CD4-positive, alpha-beta T cell treated with Interleukin-15 for 4 hours (primary cell): ENCODE results near the gene ALKBH8.
"Not testable (repeated sequence)": the region's sequence is repeated elsewhere in the genome, so short reads cannot be mapped to it uniquely, and the experiment has no call there.

Experiments used
- DNase-seq: peaks from one replicate; pipeline ENCODE4 v3.0.0-alpha.2; 2020; ENCODE audit warnings: low spot score

The ALKBH8 gene

GRCh38 chr11:107504981-107505380, 60.6 kb downstream of the ALKBH8 start:
- no peak for DNase-seq

DNA sequence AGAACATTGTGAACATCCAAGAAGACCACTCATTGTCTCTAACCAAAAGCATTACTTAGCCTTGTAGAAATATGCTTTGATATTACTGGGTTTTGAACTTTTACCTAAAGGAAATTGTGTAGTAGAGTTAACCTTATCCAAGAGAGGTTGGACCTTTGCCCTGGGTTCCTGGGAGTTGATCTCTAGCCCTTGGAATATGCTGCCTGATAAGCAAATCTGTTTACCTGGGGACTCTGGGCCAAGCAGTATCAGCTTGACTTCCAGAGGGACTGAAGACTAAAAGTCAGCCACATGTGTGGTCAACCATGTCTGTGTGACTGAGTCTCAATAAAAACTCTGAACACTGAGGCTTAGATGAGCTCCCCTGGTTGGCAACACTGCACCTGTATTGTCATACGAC, 63.8 kb downstream of the ALKBH8 start:
- DNase-seq = no peak

DNA sequence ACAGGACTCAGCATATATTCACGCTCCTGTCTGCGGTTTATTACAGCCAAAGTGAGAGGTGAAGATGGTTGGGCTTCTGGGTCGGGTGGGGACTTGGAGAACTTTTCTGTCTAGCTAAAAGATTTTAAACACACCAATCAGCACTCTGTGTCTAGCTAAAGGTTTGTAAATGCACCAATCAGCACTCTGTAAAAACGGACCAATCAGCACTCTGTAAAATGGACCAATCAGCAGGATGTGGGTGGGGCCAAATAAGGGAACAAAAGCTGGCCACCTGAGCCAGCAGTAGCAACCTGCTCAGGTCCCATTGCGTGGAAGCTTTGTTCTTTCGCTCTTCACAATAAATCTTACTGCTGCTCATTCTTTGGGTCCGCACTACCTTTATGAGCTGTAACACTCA, 68.2 kb downstream of the ALKBH8 start:
- DNase-seq = not testable (repeated sequence)

DNA sequence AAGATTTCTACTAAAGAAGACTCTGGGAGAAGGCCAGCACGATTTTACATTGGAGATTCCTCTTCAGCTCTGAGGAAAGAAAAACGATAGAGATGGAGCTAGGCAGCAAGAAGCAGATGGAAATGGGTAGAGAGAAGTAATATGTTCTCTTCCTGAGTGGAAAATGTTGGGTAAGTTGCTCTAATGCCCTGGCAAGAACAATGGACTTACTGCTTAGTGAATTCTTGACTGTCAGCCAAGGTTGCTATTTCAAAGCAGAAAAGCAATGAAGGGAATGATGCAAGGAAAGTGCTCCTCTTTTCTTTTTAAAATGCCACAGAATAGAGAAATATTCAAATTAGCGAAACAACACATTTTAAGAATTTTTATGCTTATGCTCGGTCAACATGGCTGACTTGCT, 69.5 kb downstream of the ALKBH8 start:
- DNase-seq = no peak

GRCh38 chr11:107494055-107494454, 71.5 kb downstream of the ALKBH8 start:
- DNase-seq = no peak

- no peak for DNase-seq
Measured at GRCh38 chr11:107493117-107493516, 72.4 kb downstream of the ALKBH8 start.

GRCh38 chr11:107490836-107491235, 74.7 kb downstream of the ALKBH8 start:
- no peak for DNase-seq

DNA sequence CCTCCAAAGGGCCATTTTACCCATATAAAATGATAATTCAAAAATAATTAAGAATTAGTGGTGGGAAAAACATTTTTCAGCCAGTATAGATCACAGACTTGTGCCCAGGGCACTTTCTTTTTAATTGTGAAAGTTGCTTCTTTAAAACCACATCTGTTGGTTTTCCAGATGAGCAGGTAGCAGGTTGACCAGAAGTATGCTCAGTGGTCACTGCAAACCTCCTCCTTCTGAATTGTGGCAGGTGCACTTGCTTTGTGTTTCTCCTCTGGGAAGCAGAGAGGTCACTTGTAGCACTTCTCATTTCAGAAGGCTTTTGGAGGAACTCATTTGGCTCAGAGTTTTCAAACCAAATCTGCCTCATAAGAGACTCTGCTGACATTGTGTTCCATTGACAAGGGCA, 83.3 kb downstream of the ALKBH8 start:
- DNase-seq = no peak

DNA sequence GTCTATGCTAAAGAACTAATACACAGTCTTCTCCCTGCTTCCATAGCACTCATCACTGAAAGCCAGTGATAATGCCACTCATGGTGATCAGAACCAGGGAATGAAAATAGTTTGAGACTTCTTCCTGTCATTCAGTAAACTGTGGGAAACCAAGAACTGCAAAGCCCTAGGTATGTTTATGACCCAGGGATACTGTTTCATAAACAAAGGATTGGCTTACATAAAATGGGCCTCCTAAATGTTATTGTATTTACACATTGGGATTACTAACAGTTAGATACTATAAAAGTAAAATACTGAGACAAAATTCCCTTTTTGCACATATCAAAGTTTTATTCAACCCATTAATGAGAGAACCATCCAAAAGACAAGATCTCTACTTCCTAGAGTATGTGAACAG, 86.6 kb downstream of the ALKBH8 start:
- DNase-seq = no peak

DNA sequence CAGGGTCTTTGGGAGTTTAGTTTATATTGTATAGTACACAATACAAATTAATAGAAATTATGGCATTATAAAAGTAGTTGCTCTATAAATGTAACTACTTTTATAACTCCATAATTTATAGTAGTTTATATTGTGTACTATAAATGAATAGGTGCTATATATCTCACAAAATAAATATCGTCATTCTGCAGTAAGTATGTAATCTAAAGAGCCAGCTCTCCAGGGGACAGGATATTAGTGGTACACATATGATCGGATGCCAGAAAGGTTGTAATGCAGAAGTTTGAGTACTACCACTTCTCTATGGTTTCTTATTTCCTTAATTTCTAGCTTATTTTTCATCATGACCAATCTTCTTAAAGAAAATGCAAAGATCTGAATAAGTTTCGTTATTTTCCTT, 87.7 kb downstream of the ALKBH8 start:
- no peak for DNase-seq

DNA sequence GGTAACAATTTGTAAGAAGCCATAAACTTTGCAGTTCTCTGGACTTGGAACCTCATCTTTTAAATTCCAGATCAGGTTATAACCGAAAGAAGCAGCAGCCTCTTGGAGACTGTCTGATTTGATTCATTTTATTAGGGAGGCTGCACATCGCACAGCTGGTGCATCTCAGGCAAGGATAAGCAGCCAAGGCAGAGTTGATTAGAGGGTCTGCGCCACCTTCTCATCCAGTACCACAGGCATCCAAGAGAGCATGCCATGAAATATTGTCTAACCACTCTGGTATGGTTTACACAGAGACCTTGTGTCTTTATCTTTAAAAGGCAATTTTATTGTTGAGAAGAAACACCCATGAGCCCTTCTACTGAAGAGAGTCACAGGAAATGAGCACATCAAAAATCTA, 91.7 kb downstream of the ALKBH8 start:
- DNase-seq = no peak

DNA sequence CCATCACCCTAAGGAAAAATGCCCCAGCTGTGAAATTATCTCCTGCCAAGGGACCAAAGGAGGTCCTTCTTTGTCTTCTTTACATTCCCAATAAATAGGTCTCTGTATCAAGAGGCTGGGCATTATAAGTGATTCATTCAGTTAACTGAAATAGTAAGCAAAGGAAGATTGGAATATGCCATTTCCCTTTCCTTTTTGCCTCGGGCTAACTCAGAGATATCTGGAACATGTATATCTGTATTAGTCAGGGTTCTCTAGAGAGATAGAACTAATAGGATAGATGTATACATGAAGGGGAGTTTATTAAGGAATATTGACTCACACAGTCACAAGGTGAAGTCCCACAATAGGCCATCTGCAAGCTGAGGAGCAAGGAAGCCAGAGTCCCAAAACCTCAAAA, 92.6 kb downstream of the ALKBH8 start:
- DNase-seq = no peak

- DNase-seq = no peak
Measured at GRCh38 chr11:107468596-107468995, 96.9 kb downstream of the ALKBH8 start.

DNA sequence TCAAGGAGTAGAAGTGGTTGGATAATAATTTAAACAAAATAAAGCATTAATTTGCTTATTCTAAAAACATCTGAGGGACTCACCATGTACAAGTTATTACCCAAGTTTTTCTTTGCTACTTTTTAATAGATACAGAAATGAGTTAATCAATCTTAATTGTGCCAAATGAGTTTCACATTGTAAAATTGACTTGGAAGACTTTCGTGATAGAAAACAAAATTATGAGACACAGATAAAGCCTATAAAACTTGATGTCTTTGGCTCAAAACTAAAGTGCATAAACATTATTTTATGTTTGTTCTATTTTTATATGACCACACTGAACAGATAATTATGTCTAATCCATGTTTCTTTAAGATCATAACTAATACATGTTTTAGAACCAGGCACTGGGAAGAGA, 97.8 kb downstream of the ALKBH8 start:
- no peak for DNase-seq

- DNase-seq = not testable (repeated sequence)
Measured at GRCh38 chr11:107466275-107466866, 99.2 kb downstream of the ALKBH8 start.

DNA sequence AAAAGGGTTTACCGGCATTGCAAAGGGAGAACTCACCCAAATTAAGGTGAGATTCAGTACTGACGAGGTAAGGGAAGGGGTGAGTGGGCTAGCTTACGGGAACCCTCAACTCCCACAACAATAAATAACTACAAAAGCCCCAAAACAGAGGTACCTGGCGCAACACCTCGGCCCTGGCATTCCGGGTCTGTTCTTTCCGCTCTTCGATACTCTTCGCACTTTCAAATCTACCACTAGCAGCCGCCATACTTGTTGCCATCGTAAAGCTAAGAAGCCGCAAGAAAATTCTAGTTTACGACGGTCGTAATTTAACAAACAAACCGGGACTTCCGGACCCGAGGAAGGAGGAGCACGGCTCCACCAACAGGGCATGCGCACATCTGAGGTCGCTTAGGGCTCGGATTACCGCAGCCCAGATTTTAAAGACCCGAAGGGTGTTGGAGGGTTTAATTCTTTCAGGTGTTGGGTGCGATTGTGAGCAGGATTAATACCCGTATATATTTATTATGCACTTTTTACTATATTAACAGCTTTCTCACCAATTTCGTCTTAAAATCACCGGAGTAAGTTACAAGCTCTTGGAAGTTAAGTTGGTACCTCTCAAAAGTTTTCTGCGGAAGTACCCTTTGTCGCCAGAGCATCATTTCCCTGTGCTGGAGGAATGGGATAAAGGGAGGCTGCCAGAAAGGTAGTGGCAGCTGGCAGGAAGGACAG, 107.8 kb downstream of the ALKBH8 start, which contains the start of gene CWF19L2:
TSS of gene CWF19L2 (minus strand) at position 268 of the 714 bp plus-strand sequence. CDS start at position 259, 9 bp downstream.
- DNase-seq = peak; percentile 94

DNA sequence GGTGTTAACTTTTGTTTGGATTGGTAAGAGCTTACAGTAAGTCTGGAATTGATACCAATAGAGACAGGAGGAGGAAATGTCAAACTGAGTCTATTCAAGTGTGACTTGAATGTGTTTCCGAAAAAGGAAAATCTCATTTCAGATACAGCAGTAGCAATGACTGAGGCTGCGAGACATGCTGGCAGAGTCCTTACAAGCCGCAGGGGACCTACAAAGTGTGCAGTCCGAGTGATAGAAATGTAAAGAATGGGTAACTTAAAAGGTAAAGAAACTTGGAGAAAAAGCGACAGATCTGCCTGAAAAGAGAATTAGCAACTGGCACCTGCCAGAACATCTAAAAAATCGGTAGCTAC, 108.4 kb downstream of the ALKBH8 start:
- peak; percentile 2 for DNase-seq

DNA sequence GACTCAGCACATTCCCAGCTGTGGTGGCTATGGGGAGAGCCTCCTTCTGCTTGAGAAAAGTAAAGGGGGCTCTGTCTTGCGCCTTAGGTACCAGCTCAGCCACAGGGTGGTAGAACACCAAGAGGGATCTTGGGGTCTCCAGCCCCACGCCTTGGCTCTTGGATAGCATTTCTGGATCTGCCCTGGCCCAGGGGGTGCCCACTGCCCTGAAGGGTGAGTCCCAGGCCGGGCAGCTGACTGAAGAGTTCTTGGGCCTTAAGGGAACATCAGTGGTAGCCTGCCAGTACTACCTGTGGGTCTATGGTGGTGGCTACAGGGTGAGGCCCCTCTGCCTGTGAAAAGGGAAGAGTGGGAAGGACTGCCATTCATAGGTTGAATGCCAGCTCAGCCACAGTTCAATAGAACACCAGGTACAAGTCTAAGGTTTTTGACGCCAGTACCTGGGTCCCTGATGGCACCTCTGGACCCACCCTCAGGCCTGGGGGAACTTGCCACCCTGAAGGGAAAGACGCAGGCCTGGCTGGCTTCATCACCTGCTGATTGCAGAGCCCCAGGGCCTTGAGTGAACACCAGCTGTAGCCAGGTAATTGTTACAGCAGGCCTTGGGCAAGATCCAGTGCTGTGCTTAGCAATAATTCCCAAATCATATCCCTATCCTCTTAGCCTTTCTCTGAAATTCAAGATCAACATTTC, 111.8 kb downstream of the ALKBH8 start:
- DNase-seq = no peak
